Epidermal melanocyte (primary cell): Measurements from ENCODE around the gene ALMS1.
"Not testable (repeated sequence)": the region's sequence is repeated elsewhere in the genome, so short reads cannot be mapped to it uniquely, and the experiment has no call there.

Experiments used
- DNase-seq: peaks from one replicate; pipeline ENCODE4 v3.0.0; 2011; ENCODE audit warnings: low spot score; ENCODE audit not compliant: insufficient read length

ALMS1 gene

DNA sequence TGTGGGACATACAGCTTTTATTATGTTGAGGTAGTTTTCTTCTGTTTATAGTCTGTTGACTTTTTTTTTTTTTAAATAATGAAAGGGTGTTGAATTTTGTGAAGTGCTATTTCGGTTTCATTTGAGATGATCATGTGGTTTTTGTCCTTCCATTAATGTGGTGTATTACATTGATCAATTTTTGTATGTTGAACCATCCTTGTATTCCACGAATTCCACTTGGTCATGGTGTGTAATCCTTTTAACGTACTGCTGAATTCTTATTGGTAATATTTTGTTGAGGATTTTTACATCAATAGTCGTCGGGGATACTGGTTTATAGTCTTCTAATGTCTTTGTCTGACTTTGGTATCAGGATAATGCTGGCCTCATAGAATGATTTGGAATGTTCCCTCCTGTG, 18.8 kb downstream of the ALMS1 start:
- DNase-seq: no peak

DNA sequence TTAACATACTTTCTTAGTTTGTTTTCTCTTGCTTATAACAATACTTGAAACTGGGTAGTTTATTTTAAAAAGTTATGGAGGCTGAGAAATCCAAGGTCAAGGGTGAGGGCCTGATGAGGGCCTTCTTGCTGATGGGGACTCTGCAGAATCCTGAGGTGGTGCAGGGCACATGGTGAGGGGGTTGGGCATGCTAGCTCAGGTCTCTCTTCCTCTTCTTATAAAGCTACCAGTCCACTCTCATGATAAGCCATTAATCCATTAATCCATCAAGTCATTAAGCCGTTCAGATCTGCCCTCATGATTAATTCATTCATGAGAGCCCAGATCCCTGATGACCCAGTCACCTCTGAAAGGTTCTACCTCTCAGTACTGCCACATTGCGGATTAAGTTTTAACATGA, 21.4 kb downstream of the ALMS1 start:
- DNase-seq: no peak

DNA sequence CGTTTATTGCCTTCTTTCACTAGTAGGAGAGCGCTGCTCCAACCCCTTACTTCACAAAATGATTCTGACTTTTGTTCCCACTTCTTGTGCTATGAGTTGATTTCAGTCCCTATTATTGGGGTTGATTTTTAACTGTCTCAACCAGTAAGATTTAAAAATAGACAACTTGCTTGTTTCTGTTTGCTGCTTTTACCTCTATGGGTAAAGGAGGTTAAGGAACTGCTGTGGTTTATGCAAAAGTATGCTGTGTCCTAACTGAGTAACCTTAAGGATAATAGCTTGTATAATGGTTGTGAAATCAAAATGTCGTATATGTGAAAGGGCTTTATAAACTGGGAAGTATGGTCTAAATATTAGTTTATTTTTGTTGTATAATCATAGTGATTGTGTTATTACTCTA, 22.6 kb downstream of the ALMS1 start:
- DNase-seq: no peak

DNA sequence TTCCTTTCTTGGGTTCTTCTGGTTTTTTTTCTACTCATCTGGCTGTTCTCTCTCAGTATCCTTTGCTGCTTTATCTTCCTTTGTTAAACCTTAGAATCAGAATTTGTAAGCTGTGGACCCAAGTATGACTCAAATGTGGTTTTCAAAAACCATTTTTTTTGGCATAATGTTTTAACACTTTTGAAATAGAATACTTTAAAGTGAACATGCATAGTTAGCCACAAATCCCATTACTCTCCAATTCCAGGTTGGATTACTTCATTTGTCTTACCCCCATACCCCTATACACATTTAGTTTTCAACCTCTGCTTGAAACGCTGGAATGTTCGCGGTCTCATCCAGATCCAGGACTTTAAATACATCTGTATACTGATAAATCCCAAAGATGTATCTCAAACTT, 29.1 kb downstream of the ALMS1 start:
- DNase-seq: no peak

DNA sequence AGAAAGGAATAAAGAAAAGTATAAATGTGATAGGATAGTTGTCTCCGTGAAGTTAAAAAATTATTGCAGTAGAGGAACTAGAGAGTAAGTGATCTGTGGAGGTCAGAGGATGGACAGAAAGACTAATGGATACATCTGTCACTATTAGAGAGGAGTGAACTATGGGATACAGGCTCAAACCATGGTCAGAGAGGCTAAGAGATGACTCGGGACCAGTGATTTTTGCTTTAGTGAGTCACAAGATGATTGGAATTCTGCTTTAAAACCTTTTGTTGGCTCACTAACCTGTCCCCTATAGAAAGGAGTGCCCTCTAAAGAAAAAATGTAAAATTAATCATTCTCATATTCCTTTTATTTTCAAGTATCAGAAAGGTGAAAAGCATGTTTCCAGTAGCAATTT, 30.3 kb downstream of the ALMS1 start:
- no peak for DNase-seq

GRCh38 chr2:73418343-73418742, 32.7 kb downstream of the ALMS1 start:
- no peak for DNase-seq

DNA sequence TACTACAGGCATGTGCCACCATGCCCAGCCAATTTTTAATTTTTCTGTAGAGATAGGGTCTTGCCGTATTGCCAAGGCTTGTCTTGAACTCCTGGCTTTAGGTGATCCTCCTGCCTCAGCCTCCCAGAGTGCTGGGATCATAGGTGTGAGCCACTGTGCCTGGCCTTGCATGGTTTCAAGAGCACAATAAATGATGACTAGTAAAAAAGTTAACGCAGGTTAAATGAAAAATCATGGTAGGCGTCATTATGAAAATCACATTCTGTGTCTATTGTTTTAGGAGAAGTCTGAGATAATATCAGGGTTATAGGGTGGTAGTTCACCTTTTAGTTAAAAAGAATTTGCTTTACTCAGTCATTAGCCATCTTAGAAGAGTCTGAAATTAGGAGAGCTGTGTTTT, 38.3 kb downstream of the ALMS1 start:
- DNase-seq: no peak

GRCh38 chr2:73426176-73426575, 40.5 kb downstream of the ALMS1 start:
- DNase-seq: no peak

DNA sequence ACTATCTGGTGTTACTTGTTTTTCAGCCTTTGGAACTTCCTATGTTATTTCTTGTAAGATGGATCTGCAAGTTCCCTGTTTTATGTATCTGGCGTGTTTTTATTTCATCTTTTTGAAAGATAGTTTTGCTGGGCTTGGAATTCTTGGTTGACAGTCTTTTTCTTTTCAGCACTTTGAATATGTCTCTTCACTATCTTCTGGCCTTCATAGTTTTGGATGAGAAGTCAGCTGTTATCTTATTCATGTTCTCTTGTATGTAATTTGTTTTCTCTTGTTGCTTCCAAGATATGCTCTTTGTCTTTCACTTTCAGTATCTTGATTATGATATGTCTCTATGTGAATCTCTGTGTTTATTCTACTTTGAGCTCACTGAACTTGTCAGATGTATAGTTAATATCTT, 50.4 kb downstream of the ALMS1 start:
- no peak for DNase-seq

GRCh38 chr2:73444202-73444601, 58.6 kb downstream of the ALMS1 start:
- DNase-seq: no peak

DNA sequence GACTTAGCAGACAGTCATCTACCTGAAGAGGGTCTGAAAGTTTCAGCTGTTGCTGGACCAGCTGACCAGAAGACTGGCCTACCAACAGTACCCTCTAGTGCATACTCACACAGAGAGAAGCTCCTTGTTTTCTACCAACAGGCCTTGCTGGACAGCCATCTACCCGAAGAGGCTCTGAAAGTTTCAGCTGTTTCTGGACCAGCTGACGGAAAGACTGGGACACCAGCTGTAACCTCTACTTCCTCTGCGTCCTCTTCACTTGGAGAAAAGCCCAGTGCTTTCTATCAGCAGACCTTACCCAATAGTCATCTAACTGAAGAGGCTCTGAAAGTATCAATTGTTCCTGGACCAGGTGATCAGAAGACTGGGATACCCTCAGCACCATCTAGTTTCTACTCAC, 63.2 kb downstream of the ALMS1 start:
- no peak for DNase-seq

DNA sequence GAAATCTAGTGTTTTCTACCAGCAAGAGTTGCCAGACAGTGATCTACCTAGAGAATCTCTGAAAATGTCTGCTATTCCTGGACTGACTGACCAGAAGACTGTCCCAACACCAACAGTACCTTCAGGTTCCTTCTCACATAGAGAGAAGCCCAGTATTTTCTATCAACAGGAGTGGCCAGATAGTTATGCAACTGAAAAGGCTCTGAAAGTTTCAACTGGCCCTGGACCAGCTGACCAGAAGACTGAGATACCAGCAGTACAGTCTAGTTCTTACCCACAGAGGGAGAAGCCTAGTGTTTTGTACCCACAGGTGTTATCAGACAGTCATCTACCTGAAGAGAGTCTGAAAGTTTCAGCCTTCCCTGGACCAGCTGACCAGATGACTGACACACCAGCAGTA, 63.8 kb downstream of the ALMS1 start:
- no peak for DNase-seq

DNA sequence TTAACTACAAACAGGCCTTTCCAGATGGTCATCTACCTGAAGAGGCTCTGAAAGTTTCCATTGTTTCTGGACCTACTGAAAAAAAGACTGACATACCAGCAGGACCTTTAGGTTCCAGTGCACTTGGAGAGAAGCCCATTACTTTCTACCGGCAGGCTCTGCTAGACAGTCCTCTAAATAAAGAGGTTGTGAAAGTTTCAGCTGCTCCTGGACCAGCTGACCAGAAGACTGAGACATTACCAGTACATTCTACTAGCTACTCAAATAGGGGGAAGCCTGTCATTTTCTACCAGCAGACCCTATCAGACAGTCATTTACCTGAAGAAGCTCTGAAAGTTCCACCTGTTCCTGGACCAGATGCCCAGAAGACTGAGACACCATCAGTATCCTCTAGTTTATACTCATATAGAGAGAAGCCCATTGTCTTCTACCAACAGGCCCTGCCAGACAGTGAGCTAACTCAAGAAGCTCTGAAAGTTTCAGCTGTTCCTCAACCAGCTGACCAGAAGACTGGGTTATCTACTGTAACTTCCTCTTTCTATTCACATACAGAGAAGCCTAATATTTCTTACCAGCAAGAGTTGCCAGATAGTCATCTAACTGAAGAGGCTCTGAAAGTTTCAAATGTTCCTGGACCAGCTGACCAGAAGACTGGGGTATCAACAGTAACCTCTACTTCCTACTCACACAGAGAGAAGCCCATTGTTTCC, 65.8 kb downstream of the ALMS1 start:
- no peak for DNase-seq

GRCh38 chr2:73457982-73458381, 72.3 kb downstream of the ALMS1 start:
- DNase-seq: no peak

DNA sequence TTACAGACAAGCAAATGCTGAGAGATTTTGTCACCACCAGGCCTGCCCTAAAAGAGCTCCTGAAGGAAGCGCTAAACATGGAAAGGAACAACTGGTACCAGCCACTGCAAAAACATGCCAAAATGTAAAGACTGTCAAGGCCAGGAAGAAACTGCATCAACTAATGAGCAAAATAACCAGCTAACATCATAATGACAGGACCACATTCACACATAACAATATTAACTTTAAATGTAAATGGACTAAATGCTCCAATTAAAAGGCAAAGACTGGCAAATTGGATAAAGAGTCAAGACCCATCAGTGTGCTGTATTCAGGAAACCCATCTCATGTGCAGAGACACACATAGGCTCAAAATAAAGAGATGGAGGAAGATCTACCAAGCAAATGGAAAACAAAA, 76.8 kb downstream of the ALMS1 start:
- DNase-seq: not testable (repeated sequence)

GRCh38 chr2:73468376-73468775, 82.7 kb downstream of the ALMS1 start:
- DNase-seq: no peak

- DNase-seq: not testable (repeated sequence)
Observed at GRCh38 chr2:73483874-73484273, 98.2 kb downstream of the ALMS1 start.

- DNase-seq: no peak
Observed at GRCh38 chr2:73487112-73487657, 101.5 kb downstream of the ALMS1 start.

GRCh38 chr2:73488079-73488478, 102.4 kb downstream of the ALMS1 start:
- DNase-seq: no peak

GRCh38 chr2:73489053-73489452, 103.4 kb downstream of the ALMS1 start:
- DNase-seq: no peak

- no peak for DNase-seq
Observed at GRCh38 chr2:73494031-73494430, 108.4 kb downstream of the ALMS1 start.

DNA sequence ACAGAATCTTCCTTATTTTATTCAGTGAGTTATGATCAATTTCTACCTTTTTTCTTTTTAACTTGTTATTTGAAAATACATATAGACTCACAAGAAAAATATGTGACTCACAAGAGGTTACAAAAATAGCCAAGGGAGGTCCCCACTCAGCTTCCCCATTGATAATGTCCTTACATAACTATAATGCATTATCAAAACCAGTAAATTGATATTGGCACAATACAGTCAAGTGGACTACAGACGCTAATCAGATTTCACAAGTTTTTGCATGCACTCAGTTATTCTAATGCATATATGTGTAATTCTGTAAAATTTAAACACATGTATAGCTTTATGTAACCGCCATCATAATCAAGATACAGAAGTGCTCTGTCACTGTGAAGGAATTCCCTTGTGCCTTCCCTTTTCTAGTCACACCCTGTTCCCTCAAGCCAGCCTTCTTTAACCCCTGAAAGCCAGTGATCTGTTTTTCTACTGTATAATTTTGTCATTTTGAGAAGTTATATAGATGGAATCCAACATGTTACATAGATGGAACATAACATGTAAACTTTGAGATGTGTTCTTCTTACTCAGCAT, 118.4 kb downstream of the ALMS1 start:
- DNase-seq: no peak

- DNase-seq: not testable (repeated sequence)
Observed at GRCh38 chr2:73504850-73505249, 119.2 kb downstream of the ALMS1 start.
